Stimulated activated CD8-positive, alpha-beta memory T cell treated with anti-CD3 and anti-CD28 coated beads, Interleukin-12 subunit alpha, Interleukin-12 subunit beta, amount 100 ng/mL, for 24 hours (primary cell): ENCODE results near the gene ZNF57.
A peak's percentile ranks its signal among the peaks of the same experiment; 100 is the strongest.
"Not testable (repeated sequence)": the region's sequence is repeated elsewhere in the genome, so short reads cannot be mapped to it uniquely, and the experiment has no call there.

Experiments
- DNase-seq: peaks from one replicate; pipeline ENCODE4 v3.0.0-alpha.2; 2020; ENCODE audit errors: extremely low read depth

The ZNF57 gene

GRCh38 chr19:2900296-2901252 lies at the start of gene ZNF57:
Gene ZNF57 (plus strand): TSS chr19:2900928. CDS start chr19:2901046, 118 bp downstream.
- peak; percentile 97 for DNase-seq

- DNase-seq: no peak
Measured at GRCh38 chr19:2852598-2852997, 48.1 kb upstream of the ZNF57 start.

- no peak for DNase-seq
Measured at GRCh38 chr19:2853015-2853606, 47.6 kb upstream of the ZNF57 start.

- DNase-seq: no peak
Measured at GRCh38 chr19:2854849-2855248, 45.9 kb upstream of the ZNF57 start.

GRCh38 chr19:2856457-2857050 lies 44.2 kb upstream of the ZNF57 start:
- no peak for DNase-seq

- no peak for DNase-seq
Measured at GRCh38 chr19:2858864-2859263, 41.9 kb upstream of the ZNF57 start.

- no peak for DNase-seq
Measured at GRCh38 chr19:2863816-2864215, 36.9 kb upstream of the ZNF57 start.

- DNase-seq: no peak
Measured at GRCh38 chr19:2865334-2866100, 35.2 kb upstream of the ZNF57 start.

- DNase-seq: no peak
Measured at GRCh38 chr19:2866495-2867024, 34.2 kb upstream of the ZNF57 start.

- no peak for DNase-seq
Measured at GRCh38 chr19:2867025-2867991, 33.4 kb upstream of the ZNF57 start, which contains the start of gene ZNF556. Gene ZNF556 (plus strand): TSS chr19:2867335. CDS start chr19:2867422, 87 bp downstream.

GRCh38 chr19:2869618-2870017 lies 31.1 kb upstream of the ZNF57 start:
- DNase-seq: no peak

GRCh38 chr19:2872175-2872574 lies 28.6 kb upstream of the ZNF57 start:
- not testable (repeated sequence) for DNase-seq

- DNase-seq: no peak
Measured at GRCh38 chr19:2877398-2878331, 23.1 kb upstream of the ZNF57 start.

- DNase-seq: no peak
Measured at GRCh38 chr19:2883686-2884439, 16.9 kb upstream of the ZNF57 start.

GRCh38 chr19:2885736-2886135 lies 15.0 kb upstream of the ZNF57 start:
- no peak for DNase-seq

GRCh38 chr19:2887391-2887914 lies 13.3 kb upstream of the ZNF57 start:
- no peak for DNase-seq

GRCh38 chr19:2888731-2889224 lies 11.9 kb upstream of the ZNF57 start:
- no peak for DNase-seq

- DNase-seq: not testable (repeated sequence)
Measured at GRCh38 chr19:2890531-2890930, 10.2 kb upstream of the ZNF57 start.
